GM18505 (cell line): ENCODE data around the gene PHF8.
A peak's percentile ranks its signal among the peaks of the same experiment; 100 is the strongest.

ENCODE experiments used
- ATAC-seq: cut with Tn5 transposase; IDR thresholded peaks from one replicate; pipeline ENCODE4 v1.9.1; 2021; ENCODE audit not compliant: unreplicated experiment
- POLR2A ChIP-seq: IDR thresholded peaks from 4 replicates; pipeline ENCODE4 v1.6.1; 2011; ENCODE audit warnings: borderline replicate concordance; ENCODE audit not compliant: insufficient read depth, insufficient read length; ENCODE audit errors: extremely low read depth

The PHF8 gene

GRCh38 chrX:54044126-54044876 is at the start of gene PHF8:
TSS of gene PHF8 (minus strand) at chrX:54044473. CDS start at chrX:54042728, 1,745 bp downstream.
- no peak for TF ChIP-seq POLR2A
- ATAC-seq = peak; percentile 82

- no peak for ATAC-seq
- TF ChIP-seq POLR2A = no peak
Measured at GRCh38 chrX:54093571-54093970, 49.3 kb upstream of the PHF8 start.

GRCh38 chrX:54093159-54093558 is 48.9 kb upstream of the PHF8 start:
- no peak for ATAC-seq
- TF ChIP-seq POLR2A = no peak

- TF ChIP-seq POLR2A = no peak
- no peak for ATAC-seq
Measured at GRCh38 chrX:54090880-54091279, 46.6 kb upstream of the PHF8 start.

- no peak for TF ChIP-seq POLR2A
Measured at GRCh38 chrX:54089191-54089590, 44.9 kb upstream of the PHF8 start.

GRCh38 chrX:54087661-54088060 is 43.4 kb upstream of the PHF8 start:
- no peak for ATAC-seq
- no peak for TF ChIP-seq POLR2A

More at GRCh38 chrX:54089191-54089590, 44.9 kb upstream of the PHF8 start:
- ATAC-seq = no peak

GRCh38 chrX:54085666-54086065 is 41.4 kb upstream of the PHF8 start:
- ATAC-seq = no peak

GRCh38 chrX:54076903-54077302 is 32.6 kb upstream of the PHF8 start:
- no peak for ATAC-seq
- TF ChIP-seq POLR2A = no peak

More at GRCh38 chrX:54085666-54086065, 41.4 kb upstream of the PHF8 start:
- no peak for TF ChIP-seq POLR2A

GRCh38 chrX:54074826-54075225 is 30.6 kb upstream of the PHF8 start:
- no peak for ATAC-seq
- no peak for TF ChIP-seq POLR2A

GRCh38 chrX:54067766-54068165 is 23.5 kb upstream of the PHF8 start:
- no peak for TF ChIP-seq POLR2A
- ATAC-seq = no peak

GRCh38 chrX:54066841-54067240 is 22.6 kb upstream of the PHF8 start:
- no peak for ATAC-seq
- TF ChIP-seq POLR2A = no peak

GRCh38 chrX:54064564-54064963 is 20.3 kb upstream of the PHF8 start:
- TF ChIP-seq POLR2A = no peak
- no peak for ATAC-seq

GRCh38 chrX:54063361-54063760 is 19.1 kb upstream of the PHF8 start:
- ATAC-seq = no peak
- TF ChIP-seq POLR2A = no peak

GRCh38 chrX:54049801-54050200 is 5.5 kb upstream of the PHF8 start:
- no peak for ATAC-seq
- TF ChIP-seq POLR2A = no peak
